ENCODE data around the gene UBE2C.

The UBE2C gene

GRCh38 chr20:45850238-45850637 is 37.8 kb downstream of the UBE2C start:
- Mint-ChIP-seq H3K36me3 (peaks cover 32% of the 10 kb centered on the region), H3K4me3 (no peak overlapping the region), H3K9me3 (no peaks in the 10 kb centered on the region), H3K4me1 (peaks cover 16% of the 10 kb centered on the region), H3K27me3 (no peaks in the 10 kb centered on the region), H3K27ac (no peak overlapping the region)
- DNase-seq = no peak
- CTCF ChIA-PET = no interaction called here

- Mint-ChIP-seq H3K4me1 (peaks cover 20% of the 10 kb centered on the region), H3K27me3 (no peaks in the 10 kb centered on the region), H3K9me3 (no peaks in the 10 kb centered on the region), H3K36me3 (peaks cover 31% of the 10 kb centered on the region), H3K4me3 (no peak overlapping the region), H3K27ac (no peak overlapping the region)
- DNase-seq = no peak
- CTCF ChIA-PET = interaction anchor here (1.6 kb wide), 1 partner anchor 39 kb away, joined by 3 read pairs; no protein-coding TSS in a partner anchor
These were observed 38.5 kb downstream of the UBE2C start for GRCh38 chr20:45850926-45851325.

- Mint-ChIP-seq H3K27me3 (no peaks in the 10 kb centered on the region), H3K27ac (no peak overlapping the region), H3K36me3 (peaks cover 27% of the 10 kb centered on the region), H3K4me3 (no peak overlapping the region), H3K4me1 (peaks cover 26% of the 10 kb centered on the region), H3K9me3 (no peaks in the 10 kb centered on the region)
- no peak for DNase-seq
- CTCF ChIA-PET = interaction anchor here (1.6 kb wide), 1 partner anchor 39 kb away, joined by 3 read pairs; no protein-coding TSS in a partner anchor
These were observed 39.1 kb downstream of the UBE2C start for GRCh38 chr20:45851501-45851900.

- H3K27me3 Mint-ChIP-seq = no peaks in the 10 kb centered on the region
- no peak overlapping the region for H3K4me3 Mint-ChIP-seq
- H3K36me3 Mint-ChIP-seq = peaks cover 30% of the 10 kb centered on the region
- H3K9me3 Mint-ChIP-seq = no peaks in the 10 kb centered on the region
- no peak for DNase-seq
- peaks cover 30% of the 10 kb centered on the region for H3K4me1 Mint-ChIP-seq
- H3K27ac Mint-ChIP-seq = no peak overlapping the region
- CTCF ChIA-PET = interaction anchor here (1.1 kb wide), 1 partner anchor 117 kb away, joined by 5 read pairs; no protein-coding TSS in a partner anchor
These were observed 39.9 kb downstream of the UBE2C start for GRCh38 chr20:45852326-45852725.

GRCh38 chr20:45853484-45853883 is 41.0 kb downstream of the UBE2C start:
- DNase-seq = no peak
- no peaks in the 10 kb centered on the region for H3K27me3 Mint-ChIP-seq
- CTCF ChIA-PET = no interaction called here
- H3K9me3 Mint-ChIP-seq = no peaks in the 10 kb centered on the region
- H3K4me1 Mint-ChIP-seq = peaks cover 42% of the 10 kb centered on the region
- peaks cover 32% of the 10 kb centered on the region for H3K36me3 Mint-ChIP-seq
- no peak overlapping the region for H3K4me3 Mint-ChIP-seq
- no peak overlapping the region for H3K27ac Mint-ChIP-seq

GRCh38 chr20:45857114-45857881 is 44.9 kb downstream of the UBE2C start, which contains the start of the genes ACOT8 and ZSWIM3:
Gene ACOT8, minus strand, starts transcription at chr20:45857392. Its CDS starts 77 bp downstream, at chr20:45857315.
Gene ZSWIM3, plus strand, starts transcription at chr20:45857614. Its CDS starts 212 bp downstream, at chr20:45857826.
- Mint-ChIP-seq H3K36me3 (peaks cover 27% of the 10 kb centered on the region), H3K27me3 (no peaks in the 10 kb centered on the region), H3K27ac (peak within 1 kb of the TSS; percentile 99), H3K4me3 (peak within 1 kb of the TSS; percentile 99), H3K4me1 (peaks cover 56% of the 10 kb centered on the region), H3K9me3 (no peaks in the 10 kb centered on the region)
- peak; percentile 97 for DNase-seq
- CTCF ChIA-PET = interaction anchor here (1.0 to 1.5 kb wide), 2 partner anchors 59 to 113 kb away, joined by 3 read pairs; no protein-coding TSS in a partner anchor

- Mint-ChIP-seq H3K27ac (peak overlapping the region; percentile 99), H3K4me3 (peak overlapping the region; percentile 99), H3K36me3 (peaks cover 25% of the 10 kb centered on the region), H3K9me3 (no peaks in the 10 kb centered on the region), H3K27me3 (no peaks in the 10 kb centered on the region), H3K4me1 (peaks cover 56% of the 10 kb centered on the region)
- CTCF ChIA-PET = no interaction called here
- DNase-seq = peak; percentile 64
These were observed 45.4 kb downstream of the UBE2C start for GRCh38 chr20:45857882-45858216.

- no peak overlapping the region for H3K27ac Mint-ChIP-seq
- H3K4me1 Mint-ChIP-seq = peaks cover 46% of the 10 kb centered on the region
- no peaks in the 10 kb centered on the region for H3K9me3 Mint-ChIP-seq
- no peaks in the 10 kb centered on the region for H3K27me3 Mint-ChIP-seq
- CTCF ChIA-PET = no interaction called here
- H3K4me3 Mint-ChIP-seq = no peak overlapping the region
- H3K36me3 Mint-ChIP-seq = peaks cover 18% of the 10 kb centered on the region
- DNase-seq = no peak
These were observed 47.5 kb downstream of the UBE2C start for GRCh38 chr20:45859916-45860315.

GRCh38 chr20:45860560-45861220 is 48.2 kb downstream of the UBE2C start:
- no peaks in the 10 kb centered on the region for H3K9me3 Mint-ChIP-seq
- H3K4me1 Mint-ChIP-seq = peaks cover 40% of the 10 kb centered on the region
- no peaks in the 10 kb centered on the region for H3K27me3 Mint-ChIP-seq
- H3K27ac Mint-ChIP-seq = no peak overlapping the region
- peaks cover 14% of the 10 kb centered on the region for H3K36me3 Mint-ChIP-seq
- no peak overlapping the region for H3K4me3 Mint-ChIP-seq
- CTCF ChIA-PET = no interaction called here
- DNase-seq = no peak

GRCh38 chr20:45861221-45862075 is 49.0 kb downstream of the UBE2C start:
- Mint-ChIP-seq H3K36me3 (peaks cover 14% of the 10 kb centered on the region), H3K27me3 (no peaks in the 10 kb centered on the region), H3K4me1 (peaks cover 33% of the 10 kb centered on the region)

GRCh38 chr20:45863543-45864470 is 51.4 kb downstream of the UBE2C start:
- Mint-ChIP-seq H3K36me3 (peaks cover 8% of the 10 kb centered on the region), H3K27ac (no peak overlapping the region), H3K4me1 (peaks cover 13% of the 10 kb centered on the region), H3K4me3 (no peak overlapping the region), H3K9me3 (no peaks in the 10 kb centered on the region), H3K27me3 (no peaks in the 10 kb centered on the region)
- no peak for DNase-seq
- CTCF ChIA-PET = interaction anchor here (2.0 kb wide), 1 partner anchor 65 kb away, joined by 6 read pairs; no protein-coding TSS in a partner anchor

More at GRCh38 chr20:45861221-45862075, 49.0 kb downstream of the UBE2C start:
- Mint-ChIP-seq H3K4me3 (no peak overlapping the region), H3K9me3 (no peaks in the 10 kb centered on the region), H3K27ac (no peak overlapping the region)
- DNase-seq = no peak
- CTCF ChIA-PET = no interaction called here

GRCh38 chr20:45866454-45866853 is 54.0 kb downstream of the UBE2C start:
- CTCF ChIA-PET = no interaction called here
- no peaks in the 10 kb centered on the region for H3K9me3 Mint-ChIP-seq

More at GRCh38 chr20:45866454-45866853, 54.0 kb downstream of the UBE2C start:
- no peaks in the 10 kb centered on the region for H3K36me3 Mint-ChIP-seq
- H3K27me3 Mint-ChIP-seq = no peaks in the 10 kb centered on the region
- H3K27ac Mint-ChIP-seq = no peak overlapping the region
- no peak for DNase-seq
- no peak overlapping the region for H3K4me3 Mint-ChIP-seq
- H3K4me1 Mint-ChIP-seq = peaks cover 2% of the 10 kb centered on the region

Data from activated naive CD4-positive, alpha-beta T cell treated with anti-CD3 and anti-CD28 coated beads, Interleukin-2, amount 10 ng/mL, durations not matched to agents 7 days and 5 days (primary cell).